Mesodermal cell (in vitro differentiated cells): ENCODE data around the gene TIMP2.
A peak's percentile ranks its signal among the peaks of the same experiment; 100 is the strongest.

Experiments used
- H3K27ac ChIP-seq: 2 replicates; pipeline ENCODE4 v1.7.0; 2013; ENCODE audit warnings: mild to moderate bottlenecking, low read depth, low read length, moderate library complexity; ENCODE audit not compliant: severe bottlenecking
- H3K36me3 ChIP-seq: 2 replicates; pipeline ENCODE4 v1.7.1; 2013; ENCODE audit warnings: mild to moderate bottlenecking, low read length, moderate library complexity; ENCODE audit not compliant: control insufficient read depth, insufficient read depth
- H3K4me1 ChIP-seq: one replicate; pipeline ENCODE4 v1.7.1; 2013; ENCODE audit warnings: mild to moderate bottlenecking, low read length; ENCODE audit not compliant: insufficient read depth, control insufficient read depth, poor library complexity, severe bottlenecking
- H3K4me3 ChIP-seq: 2 replicates; pipeline ENCODE4 v1.7.0; 2013; ENCODE audit warnings: low read length, control low read depth, mild to moderate bottlenecking; ENCODE audit not compliant: insufficient read depth, poor library complexity, severe bottlenecking; ENCODE audit errors: extremely low read depth
- H3K9me3 ChIP-seq: 2 replicates; pipeline ENCODE4 v1.7.1; 2013; ENCODE audit warnings: mild to moderate bottlenecking, low read length, moderate library complexity; ENCODE audit not compliant: control insufficient read depth
- WGBS, 2 experiments: methylation state at CpG; one replicate each; pipeline ENCODE4 v1.1.5; 2013; ENCODE audit warnings: missing lambda C conversion rate in 2 of 2; ENCODE audit not compliant: insufficient coverage in 2 of 2; 5-methylcytosine and 5-hydroxymethylcytosine counted together

TIMP2 gene

DNA sequence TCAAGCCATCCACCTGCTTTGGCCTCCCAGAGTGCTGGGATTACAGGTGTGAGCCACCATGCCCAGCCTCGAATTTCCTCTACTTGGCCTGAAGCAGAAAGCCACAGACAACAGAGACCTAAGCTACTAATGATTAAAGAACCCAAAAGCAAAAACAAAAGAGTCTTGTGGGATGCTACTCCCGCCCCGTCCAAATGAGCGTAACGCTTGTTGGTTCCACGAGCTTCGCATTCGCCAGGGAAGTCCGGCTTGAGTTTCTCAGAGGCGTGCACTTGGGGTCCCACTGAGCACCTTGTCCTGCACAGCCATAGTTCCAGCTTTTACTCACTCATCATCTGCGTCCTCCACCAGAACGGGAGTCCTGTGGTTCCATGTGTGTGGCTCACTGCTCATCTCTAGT lies 38.2 kb downstream of the TIMP2 start:
- WGBS, 2 experiments: 93 to 95% methylated on average over 10 of the region's 12 CpGs
- Histone ChIP-seq H3K4me1 (peaks cover 42% of the 10 kb centered on the region), H3K9me3 (no peaks in the 10 kb centered on the region), H3K36me3 (peaks cover 6% of the 10 kb centered on the region), H3K4me3 (no peak overlapping the region), H3K27ac (no peak overlapping the region)

DNA sequence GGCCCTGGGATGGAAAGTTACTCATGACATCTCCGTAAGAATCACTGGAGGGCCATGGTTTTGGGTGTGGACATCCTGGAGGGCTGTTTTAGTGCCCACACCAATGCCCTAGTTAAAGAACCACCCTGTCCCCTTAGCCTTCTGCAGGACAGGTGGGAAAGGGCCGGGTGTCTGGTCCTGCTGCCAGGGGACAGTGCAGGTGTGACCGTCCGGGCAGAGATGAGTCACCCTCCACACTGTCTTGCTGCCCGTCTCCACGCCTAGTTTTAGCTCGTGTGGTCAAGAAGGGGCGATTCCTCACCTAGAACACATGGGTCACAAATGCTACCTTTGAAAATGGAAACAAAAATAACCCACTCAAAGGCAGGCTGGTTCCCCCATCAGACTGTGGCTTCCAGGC lies 39.2 kb downstream of the TIMP2 start:
- peaks cover 6% of the 10 kb centered on the region for H3K36me3 ChIP-seq
- 96 to 97% methylated on average over 8 of the region's 8 CpGs for WGBS, 2 experiments
- no peak overlapping the region for H3K4me3 ChIP-seq
- peaks cover 42% of the 10 kb centered on the region for H3K4me1 ChIP-seq
- no peak overlapping the region for H3K27ac ChIP-seq
- no peaks in the 10 kb centered on the region for H3K9me3 ChIP-seq

DNA sequence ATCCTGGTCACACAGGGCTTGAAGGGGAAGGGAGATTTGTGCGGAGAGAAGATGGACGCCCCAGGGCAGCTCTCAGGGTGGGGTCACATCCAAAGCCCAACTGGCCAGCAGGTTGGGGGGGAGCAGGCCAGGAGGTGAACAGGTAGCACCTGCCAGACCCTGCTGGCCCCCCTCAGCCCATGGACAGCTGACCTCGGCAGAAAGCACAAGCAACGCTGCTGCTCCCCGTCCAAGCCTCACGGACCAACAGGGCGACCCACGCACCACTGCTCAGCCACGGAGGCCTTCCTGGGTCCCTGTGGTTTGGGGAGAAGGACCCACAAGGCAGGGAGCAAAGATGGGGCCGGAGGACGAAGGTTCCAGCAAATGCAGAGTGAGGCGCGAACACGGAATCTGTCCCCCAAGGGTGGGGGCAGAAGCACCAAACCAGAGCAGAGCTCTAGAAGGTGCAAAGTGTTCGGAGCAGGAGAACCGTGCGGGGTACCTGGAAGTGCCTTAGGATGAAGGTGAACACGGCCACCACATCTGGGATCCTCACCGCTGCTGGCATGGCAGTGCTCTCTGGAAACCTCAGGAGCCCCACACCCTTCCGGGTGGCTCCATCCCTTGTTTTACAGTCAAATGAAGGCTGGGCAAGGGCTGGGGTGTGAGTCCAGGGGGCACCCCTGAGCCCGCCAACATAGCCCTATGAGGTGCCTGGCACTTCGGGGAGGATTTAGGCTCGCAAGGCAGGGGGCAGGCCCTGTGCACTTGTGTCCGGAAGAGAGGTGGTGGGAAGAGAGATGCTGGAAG lies 40.1 kb downstream of the TIMP2 start:
- 96% methylated on average over 19 to 24 of the region's 24 CpGs for WGBS, 2 experiments
- H3K4me1 ChIP-seq: peaks cover 45% of the 10 kb centered on the region
- H3K27ac ChIP-seq: peak overlapping the region; percentile 100
- no peak overlapping the region for H3K4me3 ChIP-seq
- H3K9me3 ChIP-seq: no peaks in the 10 kb centered on the region
- H3K36me3 ChIP-seq: peaks cover 6% of the 10 kb centered on the region

DNA sequence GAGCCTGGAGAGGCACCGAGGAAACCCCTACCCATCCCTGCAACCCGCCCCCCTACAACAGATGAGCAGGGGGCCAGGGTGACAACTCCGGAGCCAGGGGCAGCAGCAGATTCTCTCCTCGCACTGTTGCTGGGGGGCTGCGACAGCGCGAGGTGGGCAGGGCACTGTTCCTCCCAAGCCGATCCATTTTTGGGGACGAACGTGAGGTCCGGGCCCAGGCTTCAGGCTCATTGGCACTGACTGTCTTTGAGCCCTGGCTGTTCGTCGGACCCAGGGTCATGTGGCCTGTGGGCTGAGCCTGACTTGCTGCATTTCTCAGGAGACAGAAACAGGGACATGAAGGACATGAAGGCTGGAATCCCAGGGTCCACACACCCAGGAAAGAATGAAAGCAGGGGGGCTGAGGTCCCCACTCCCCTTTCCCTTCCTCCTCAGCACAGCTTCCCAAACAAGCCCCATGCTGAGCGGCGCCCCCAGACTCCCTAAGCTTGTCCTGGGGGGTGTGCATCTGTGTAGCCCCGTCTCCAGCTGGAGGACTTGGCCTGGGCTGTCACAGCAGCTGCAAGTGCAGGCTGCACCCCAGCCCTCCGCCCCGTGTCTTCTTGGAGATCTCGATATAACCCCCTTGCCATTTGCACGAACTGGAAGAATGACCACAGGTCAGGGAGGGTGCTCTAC lies 40.9 kb downstream of the TIMP2 start:
- H3K9me3 ChIP-seq: no peaks in the 10 kb centered on the region
- H3K4me3 ChIP-seq: no peak overlapping the region
- WGBS, 2 experiments: 42 to 56% methylated on average over 13 to 18 of the region's 20 CpGs
- peak overlapping the region; percentile 100 for H3K27ac ChIP-seq
- H3K36me3 ChIP-seq: peaks cover 6% of the 10 kb centered on the region
- H3K4me1 ChIP-seq: peaks cover 50% of the 10 kb centered on the region

DNA sequence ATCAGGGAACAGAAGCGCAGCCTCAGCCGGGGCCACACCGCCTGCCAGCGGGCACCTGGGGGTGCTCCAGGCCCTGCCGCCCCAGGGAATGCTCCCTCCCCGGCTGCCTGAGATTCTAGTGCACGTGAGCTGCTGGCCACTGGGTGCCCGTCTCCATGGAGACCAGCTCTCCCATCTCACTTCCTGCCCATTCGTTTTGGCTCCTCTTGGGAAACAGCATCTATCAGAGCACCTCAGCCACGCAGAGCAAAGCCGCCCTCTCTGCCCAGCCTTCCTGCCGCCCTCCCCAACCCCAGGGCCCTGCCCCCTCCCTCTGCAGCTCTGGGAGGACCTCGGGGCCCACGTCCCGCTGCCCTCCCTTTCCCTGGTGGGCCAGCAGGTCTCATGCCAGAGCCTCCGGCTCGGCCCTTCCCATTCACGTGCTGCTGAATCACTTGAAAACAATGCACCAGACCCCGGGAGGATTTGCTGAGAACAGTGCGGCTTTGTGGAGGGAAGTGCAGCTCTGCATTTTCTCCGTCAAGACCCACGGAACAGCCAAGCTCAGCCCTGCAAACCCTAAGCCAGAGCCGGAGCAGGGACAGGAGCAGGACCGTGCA lies 41.6 kb downstream of the TIMP2 start:
- Histone ChIP-seq H3K9me3 (no peaks in the 10 kb centered on the region), H3K4me1 (peaks cover 51% of the 10 kb centered on the region)

DNA sequence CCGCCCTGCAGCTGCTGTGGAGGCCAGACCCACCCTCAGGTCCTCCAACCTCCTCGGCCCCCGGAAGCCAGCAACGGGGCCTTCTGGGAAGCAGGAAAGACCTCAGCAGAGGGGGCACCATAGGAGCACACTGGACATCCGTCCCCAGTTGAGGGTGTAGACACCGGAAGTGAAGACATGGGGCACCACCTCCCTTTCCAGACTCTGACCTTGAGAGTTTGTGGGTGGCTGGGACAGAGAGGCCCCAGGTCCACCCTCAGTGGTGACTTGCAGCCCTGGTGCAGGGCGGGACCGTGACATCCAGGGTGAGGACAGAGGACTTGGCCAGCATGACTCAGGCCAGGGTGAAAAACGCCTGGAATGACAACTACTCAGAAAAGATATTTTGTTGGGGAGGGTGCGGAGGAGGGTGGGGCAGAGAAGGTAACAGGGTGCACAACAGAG lies 42.1 kb downstream of the TIMP2 start:
- WGBS, 2 experiments: 65 to 73% methylated on average over 6 to 7 of the region's 10 CpGs
- Histone ChIP-seq H3K4me3 (no peak overlapping the region), H3K36me3 (peaks cover 6% of the 10 kb centered on the region), H3K9me3 (no peaks in the 10 kb centered on the region), H3K4me1 (peaks cover 51% of the 10 kb centered on the region), H3K27ac (peak overlapping the region; percentile 100)

More for the DNA sequence above, 41.6 kb downstream of the TIMP2 start:
- Histone ChIP-seq H3K4me3 (no peak overlapping the region), H3K36me3 (peaks cover 6% of the 10 kb centered on the region), H3K27ac (peak overlapping the region; percentile 100)
- 17 to 20% methylated on average over 20 to 22 of the region's 24 CpGs for WGBS, 2 experiments

DNA sequence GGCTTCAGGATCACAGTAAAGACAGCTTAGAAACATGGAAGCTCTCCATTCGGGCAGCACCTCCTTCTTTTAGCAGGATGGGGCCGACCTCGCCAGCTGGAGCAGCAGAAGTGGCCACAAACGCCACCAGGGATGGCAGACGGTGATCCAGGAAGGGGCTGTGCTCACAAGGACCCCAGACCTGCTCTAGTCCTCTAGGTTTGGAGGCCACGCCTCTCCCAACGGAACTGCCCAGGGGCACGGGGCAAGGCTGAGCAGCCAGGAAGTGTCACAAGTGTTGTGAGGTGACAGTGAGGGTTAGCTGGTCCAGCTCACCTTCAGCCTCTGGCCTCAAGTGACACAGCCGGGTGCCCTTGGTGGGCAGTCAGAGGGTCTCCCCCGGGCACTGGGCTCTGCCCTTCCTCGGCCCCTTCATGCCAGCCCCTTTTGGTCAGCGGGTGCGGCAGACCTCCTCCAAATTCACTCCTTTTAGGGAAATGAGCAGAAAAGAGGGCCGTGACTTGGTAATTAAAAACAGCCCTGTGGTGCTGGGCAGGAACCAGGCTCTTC lies 42.6 kb downstream of the TIMP2 start:
- Histone ChIP-seq H3K4me3 (no peak overlapping the region), H3K4me1 (peaks cover 51% of the 10 kb centered on the region)

DNA sequence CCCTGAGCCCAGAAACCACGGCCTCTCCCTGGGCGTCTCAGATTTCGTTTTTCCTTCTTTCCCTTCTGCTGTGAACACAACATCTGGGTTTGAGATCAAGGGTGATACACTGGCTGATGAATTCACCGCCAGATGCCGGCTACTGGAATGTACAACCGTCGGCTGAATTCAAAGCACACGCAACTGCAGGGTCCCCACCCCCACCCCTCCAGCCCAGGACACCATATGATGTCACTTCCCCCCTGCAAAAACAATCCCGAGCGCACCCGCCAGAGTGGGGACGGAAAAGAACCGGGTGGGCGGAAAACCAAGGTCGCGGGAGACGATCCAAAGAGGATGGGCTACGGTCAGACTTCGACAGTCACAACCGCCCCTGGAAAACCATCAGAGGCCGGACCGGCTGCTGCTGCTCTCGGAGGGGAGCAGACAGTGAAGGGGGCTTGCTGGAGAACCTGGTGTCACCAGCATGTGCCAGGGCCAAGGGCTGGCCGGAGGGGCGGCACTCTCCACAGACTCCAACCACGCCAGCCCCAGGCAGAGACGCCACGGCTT lies 45.5 kb downstream of the TIMP2 start:
- Histone ChIP-seq H3K36me3 (no peaks in the 10 kb centered on the region), H3K4me3 (no peak overlapping the region), H3K9me3 (no peaks in the 10 kb centered on the region), H3K4me1 (peaks cover 46% of the 10 kb centered on the region), H3K27ac (peak overlapping the region; percentile 60)
- WGBS, 2 experiments: 80 to 88% methylated on average over 27 to 28 of the region's 28 CpGs

More for the DNA sequence above, 42.6 kb downstream of the TIMP2 start:
- Histone ChIP-seq H3K9me3 (no peaks in the 10 kb centered on the region), H3K27ac (peak overlapping the region; percentile 100), H3K36me3 (peaks cover 6% of the 10 kb centered on the region)
- 82 to 83% methylated on average over 9 to 12 of the region's 14 CpGs for WGBS, 2 experiments

DNA sequence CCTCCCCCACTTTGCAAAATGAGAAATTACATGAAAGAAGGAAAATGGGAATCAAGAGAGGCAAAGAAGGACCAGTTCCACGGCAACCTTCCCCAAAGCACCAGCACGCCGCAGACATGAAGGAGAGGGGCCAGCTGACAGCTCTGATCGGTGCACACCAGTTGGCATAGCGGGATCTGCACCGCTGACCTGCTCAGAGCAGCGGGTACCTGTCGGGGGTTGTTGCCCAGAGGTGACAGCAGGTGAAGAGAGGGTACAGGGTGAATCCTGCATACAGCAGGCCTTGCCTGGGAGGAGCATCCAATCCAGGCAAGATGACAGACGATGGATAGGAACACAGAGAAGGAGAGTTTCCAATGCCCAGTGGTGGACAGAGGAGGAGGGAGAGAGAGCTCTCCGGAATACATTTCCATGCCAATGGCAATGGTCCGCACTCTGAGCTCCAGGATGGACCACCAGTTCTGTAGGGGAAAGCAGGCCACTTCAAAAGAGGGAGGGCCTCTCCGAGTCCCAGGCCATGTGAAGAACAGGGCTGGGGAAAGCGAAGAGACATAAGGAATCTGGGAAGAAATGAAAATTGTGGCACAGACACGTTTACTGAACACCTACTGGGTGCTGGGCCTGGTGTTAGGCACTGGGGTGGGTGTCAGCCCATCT lies 46.2 kb downstream of the TIMP2 start:
- no peaks in the 10 kb centered on the region for H3K36me3 ChIP-seq
- no peak overlapping the region for H3K4me3 ChIP-seq
- peaks cover 39% of the 10 kb centered on the region for H3K4me1 ChIP-seq
- H3K9me3 ChIP-seq: no peaks in the 10 kb centered on the region
- 90 to 94% methylated on average over 13 to 14 of the region's 14 CpGs for WGBS, 2 experiments
- peak overlapping the region; percentile 60 for H3K27ac ChIP-seq

DNA sequence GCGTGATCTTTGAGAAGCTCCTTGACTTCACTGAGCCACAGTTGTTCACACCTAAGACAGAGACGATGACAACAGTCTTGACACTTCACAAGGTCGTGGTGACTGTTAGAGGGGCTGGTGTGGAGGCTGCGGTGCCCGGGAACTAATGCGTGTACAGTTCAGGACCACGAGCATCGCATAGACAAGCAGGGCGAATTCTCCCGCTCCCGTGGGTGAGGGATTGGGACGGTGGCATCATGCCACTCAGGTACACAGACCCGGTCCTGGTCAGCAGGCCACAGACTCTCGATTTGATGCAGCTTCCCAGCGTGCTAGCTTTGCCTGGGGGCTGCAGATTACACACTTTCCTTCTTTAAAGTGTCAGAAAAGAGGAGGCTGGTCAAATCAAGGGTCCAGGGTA lies 46.9 kb downstream of the TIMP2 start:
- no peaks in the 10 kb centered on the region for H3K9me3 ChIP-seq
- H3K4me1 ChIP-seq: peaks cover 35% of the 10 kb centered on the region
- no peak overlapping the region for H3K27ac ChIP-seq
- 94 to 96% methylated on average over 15 of the region's 15 CpGs for whole genome bisulfite sequencing, 2 experiments
- peaks cover 7% of the 10 kb centered on the region for H3K36me3 ChIP-seq
- H3K4me3 ChIP-seq: no peak overlapping the region
